CD4-positive, alpha-beta T cell treated with Interferon gamma for 1 hour (primary cell): ENCODE data around the gene SCAP.
"Not testable (repeated sequence)": the region's sequence is repeated elsewhere in the genome, so short reads cannot be mapped to it uniquely, and the experiment has no call there.

ENCODE experiments used
- DNase-seq: peaks from one replicate; pipeline ENCODE4 v3.0.0-alpha.2; 2020

SCAP gene

GRCh38 chr3:47475570-47476329 is at the start of gene SCAP:
TSS of gene SCAP (minus strand) at chr3:47475941. CDS start at chr3:47442993, 32,948 bp downstream.
- peak; percentile 94 for DNase-seq

DNA sequence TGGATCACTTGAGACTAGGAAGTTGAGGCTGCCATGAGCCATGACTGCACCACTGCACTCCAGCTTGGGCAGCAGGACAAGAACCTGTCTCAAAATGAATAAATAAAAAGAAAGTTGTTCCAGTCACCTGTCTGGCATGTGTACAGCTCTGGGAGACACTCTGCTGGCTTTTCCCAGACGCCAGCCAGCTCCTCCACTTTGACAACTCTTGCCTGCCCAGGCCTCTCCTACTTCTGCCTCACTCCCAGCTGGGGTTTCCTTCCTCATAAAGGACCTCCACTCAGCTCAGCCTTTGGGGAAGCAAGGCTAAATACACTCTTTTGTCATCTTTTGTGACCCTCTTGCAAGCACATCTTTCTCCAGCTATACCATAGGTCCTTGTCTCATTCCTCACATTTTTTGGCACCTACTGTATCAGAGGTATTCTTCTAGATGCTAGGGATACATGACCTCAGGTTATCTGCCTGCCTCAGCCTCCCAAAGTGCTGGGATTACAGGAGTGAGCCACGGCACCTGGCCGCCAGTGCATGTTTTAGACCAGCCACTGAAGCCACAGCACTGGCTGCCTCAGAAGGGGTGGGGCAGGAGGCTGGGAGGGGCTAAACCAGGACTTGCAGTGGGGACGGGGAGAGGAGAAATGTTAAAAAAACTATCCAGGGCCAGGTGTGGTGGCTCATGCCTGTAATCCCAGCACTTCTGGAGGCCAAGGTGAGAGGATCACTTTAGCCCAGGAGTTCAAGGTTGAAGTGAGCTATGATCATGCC is 47.8 kb upstream of the SCAP start:
- DNase-seq: no peak

GRCh38 chr3:47522082-47522987 is 46.6 kb upstream of the SCAP start:
- peak; percentile 76 for DNase-seq

- DNase-seq: no peak
These were observed 45.0 kb upstream of the SCAP start for GRCh38 chr3:47520756-47521155.

DNA sequence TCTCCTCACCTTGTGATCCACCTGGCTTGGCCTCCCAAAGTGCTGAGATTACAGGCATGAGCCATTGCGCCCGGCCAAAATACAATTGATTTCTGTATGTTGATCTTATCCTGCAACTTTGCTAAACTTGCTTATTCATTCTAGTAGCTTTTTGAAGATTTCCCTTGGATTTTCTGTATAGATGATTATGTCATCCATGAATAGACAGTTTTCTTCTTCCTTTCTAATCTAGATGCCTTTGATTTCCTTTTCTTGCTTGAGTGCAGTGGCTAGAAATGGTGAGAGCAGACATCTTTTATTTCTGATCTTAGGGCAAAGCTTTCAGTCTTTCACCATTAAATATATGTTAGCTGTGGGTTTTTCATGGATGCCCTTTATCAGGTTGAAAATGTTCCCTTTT is 42.2 kb upstream of the SCAP start:
- DNase-seq: no peak

- no peak for DNase-seq
These were observed 40.2 kb upstream of the SCAP start for GRCh38 chr3:47515864-47516319.

GRCh38 chr3:47515100-47515499 is 39.4 kb upstream of the SCAP start:
- no peak for DNase-seq

DNA sequence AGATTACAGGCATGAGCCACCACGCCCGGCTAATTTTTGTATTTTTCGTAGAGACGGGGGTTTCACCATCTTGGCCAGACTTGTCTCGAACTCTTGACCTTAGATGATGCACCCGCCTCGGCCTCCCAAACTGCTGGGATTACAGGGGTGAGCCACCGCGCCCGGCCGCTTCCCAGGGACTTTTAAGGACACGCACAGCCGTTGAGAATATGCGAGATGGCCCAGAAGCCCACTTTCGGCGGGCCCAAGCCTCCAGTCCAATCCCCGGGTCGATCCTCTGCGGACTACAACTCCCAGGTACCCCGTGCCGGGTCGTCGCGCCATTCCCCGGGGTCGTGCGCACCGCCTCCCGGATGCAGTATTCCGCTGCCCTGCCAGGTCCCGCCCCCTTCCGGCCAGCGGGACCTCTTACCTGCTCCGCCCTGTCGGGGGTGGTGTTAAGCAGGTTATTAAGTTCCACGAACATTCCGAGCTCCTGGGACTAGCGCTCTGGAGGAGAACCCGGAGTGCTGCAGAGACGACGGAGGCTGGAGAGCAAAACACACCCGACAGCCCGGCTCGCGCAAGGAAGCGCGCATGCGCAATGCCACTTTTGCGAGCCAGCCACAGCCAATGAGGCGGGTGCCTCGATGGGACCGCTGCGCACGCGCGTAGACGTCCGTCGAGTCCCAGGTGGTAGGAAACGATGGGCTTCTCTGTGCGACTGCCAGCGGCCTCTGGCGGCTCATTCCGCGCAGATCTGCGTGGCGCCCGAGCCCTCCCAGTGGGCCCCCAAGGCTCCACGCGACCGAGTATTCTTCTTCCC is 37.6 kb upstream of the SCAP start, which contains the start of gene ELP6:
Gene ELP6, minus strand, starts transcription at position 588 of the 805 bp plus-strand sequence. Its CDS starts 122 bp downstream, at position 466.
- peak; percentile 98 for DNase-seq

DNA sequence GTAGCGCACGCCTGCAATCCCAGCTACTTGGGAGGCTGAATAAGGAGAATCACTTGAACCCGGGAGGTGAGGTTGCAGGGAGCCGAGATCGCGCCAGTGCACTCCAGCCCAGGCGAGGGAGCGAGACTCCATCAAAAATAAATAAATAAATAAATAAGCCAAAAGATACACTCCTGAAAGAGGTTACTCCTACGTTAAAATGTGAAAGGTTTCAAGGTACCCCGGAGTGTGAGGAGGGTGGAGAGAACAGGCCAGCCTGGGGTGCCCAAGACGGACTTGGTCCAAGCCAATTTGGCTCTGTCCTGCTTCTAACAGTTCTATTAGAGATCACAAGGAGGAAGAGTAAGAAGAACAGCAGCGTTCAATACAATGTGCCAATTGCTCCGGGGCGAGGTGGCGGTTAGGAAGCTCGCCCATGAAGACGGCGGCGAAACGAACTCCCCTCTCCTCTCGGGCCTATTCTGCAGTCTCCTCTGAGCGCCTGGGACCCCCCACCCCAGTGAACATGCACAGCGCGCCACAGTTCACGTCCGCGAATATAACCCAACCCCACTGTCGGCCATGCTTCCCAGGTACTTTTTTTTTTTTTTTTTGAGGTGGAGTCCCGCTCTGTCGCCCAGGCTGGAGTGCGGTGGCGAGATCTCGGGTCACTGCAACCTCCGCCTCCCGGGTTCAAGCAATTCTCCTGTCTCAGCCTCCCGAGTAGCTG is 36.8 kb upstream of the SCAP start:
- DNase-seq: no peak

DNA sequence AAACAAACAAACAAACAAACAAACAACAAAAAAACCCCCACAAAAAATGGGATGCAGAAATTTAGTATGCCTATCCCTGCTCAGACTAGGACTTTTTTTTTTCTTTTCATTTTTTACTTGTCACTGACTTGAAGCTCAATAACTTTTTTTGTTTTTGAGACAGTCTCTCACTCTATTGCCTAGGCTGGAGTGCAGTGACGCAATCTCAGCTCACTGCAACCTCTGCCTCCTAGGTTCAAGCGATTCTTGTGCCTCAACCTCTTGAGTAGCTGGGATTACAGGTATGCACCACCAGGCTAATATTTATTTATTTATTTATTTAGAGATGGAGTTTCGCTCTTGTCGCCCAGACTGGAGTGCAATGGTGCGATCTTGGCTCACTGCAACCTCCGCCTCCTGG is 29.5 kb upstream of the SCAP start:
- not testable (repeated sequence) for DNase-seq

DNA sequence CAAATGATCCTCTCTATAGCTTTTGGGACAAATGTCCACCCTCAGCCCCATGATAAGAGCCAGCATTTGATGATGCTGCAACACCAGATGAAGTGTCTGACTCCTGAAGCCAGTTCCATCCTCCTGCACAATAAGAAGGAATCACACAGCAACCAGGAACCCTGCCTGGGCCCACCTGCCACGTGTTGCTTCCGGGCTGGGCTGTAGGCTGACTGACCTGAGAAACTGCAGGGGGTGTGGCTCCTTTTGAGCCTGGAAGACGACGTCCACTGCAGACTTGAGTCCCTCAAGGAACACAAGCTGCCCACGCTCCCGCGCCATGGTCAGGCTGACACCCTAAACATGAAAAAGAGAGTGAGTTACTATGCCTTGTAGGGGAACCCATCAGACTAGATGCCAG is 28.4 kb upstream of the SCAP start:
- no peak for DNase-seq

DNA sequence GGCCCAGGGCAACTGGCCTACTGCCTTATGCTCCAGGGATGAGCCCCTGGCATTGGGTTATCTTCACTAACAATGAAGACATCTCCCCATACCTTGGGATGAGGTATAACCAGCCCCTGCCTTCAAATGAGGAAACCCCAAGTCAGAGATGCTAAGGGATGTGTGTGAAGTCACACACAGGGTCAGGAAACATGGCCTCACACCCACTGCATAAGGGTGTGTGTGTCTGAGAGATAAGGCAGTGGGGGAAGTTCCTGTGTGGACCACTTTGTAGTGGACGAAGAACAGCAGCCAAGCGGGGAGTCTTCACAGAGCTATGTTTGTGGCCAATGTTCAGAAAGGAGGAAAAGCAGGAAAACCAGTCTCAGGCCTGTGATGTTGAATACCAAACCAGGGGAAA is 27.3 kb upstream of the SCAP start:
- no peak for DNase-seq

DNA sequence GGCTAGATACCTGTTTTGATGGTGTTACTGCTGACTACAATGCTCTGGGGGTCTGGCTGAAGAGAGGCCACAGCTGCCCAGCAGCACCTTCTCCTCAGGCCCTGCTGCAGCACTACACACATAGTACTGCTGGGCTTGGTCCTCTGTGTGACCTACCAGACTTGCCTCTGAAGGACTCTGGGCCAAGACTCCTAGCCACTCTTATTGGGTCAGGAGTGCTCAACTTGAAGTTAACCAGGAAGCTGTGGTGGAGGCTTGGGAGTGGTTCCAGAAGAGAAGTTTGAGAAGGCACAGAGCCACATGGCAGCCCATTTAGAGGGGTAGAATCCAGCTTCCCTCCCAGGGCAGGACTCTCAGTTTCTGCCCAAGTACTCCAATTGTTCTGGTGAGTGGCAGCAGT is 21.2 kb upstream of the SCAP start:
- DNase-seq: no peak

- no peak for DNase-seq
These were observed 20.1 kb upstream of the SCAP start for GRCh38 chr3:47495886-47496285.

- DNase-seq: no peak
These were observed 19.4 kb upstream of the SCAP start for GRCh38 chr3:47495111-47495510.

- no peak for DNase-seq
These were observed 16.0 kb upstream of the SCAP start for GRCh38 chr3:47491777-47492176.

DNA sequence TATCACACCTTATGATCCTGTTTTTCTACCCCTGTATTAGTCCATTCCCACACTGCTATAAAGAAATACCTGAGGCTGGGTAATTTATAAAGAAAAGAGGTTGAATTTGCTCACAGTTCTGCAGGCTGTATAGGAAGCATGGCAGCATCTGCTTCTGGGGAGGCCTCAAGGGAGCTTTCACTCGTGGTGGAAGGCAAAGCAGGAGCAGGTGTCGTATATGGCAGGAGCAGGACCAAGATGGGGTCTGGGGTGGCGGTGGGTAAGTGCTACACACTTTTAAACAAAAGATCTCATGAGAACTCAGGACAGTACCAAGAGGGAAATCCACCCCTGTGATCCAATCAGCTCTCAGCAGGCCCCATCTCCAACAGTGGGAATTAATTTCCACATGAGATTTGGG is 15.4 kb upstream of the SCAP start:
- DNase-seq: no peak

GRCh38 chr3:47487265-47487664 is 11.5 kb upstream of the SCAP start:
- DNase-seq: no peak

DNA sequence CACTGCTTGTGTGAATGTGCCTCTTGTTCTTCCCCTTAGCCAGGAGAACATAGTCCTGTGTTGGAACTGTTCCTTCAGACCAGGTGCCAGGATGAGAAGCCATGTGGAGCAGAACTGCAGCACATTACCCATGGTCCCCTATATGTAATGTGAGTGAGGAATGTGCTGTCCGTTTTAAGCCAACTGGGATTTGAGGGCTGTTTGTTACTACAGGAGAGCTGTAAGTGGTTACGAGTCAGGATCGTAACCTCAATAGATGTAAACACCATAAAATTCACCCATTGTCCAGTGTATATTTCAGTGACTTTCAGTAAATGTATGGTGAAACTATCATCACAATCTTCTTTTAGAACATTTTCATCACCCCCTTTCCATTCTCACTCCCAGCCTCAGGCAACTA is 10.1 kb upstream of the SCAP start:
- DNase-seq: no peak

DNA sequence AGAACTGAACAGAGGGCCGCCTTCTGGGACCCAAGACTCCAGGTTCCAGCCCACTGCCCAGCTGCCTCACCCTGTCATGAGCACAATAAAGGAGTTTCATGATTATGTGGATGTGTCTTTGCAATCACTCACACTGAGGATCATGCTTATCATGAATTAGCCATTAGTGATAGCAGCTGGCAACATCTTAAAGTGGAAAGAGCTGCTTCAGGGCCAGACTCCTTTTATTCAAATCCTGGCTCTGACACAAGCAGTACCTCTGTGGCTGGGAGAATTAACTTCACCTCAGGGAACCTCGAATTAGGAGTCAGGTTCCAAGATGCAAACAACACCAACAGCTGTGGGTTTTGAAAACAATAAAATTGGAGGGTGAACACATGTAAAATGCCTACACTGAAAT is 6.6 kb upstream of the SCAP start:
- no peak for DNase-seq

DNA sequence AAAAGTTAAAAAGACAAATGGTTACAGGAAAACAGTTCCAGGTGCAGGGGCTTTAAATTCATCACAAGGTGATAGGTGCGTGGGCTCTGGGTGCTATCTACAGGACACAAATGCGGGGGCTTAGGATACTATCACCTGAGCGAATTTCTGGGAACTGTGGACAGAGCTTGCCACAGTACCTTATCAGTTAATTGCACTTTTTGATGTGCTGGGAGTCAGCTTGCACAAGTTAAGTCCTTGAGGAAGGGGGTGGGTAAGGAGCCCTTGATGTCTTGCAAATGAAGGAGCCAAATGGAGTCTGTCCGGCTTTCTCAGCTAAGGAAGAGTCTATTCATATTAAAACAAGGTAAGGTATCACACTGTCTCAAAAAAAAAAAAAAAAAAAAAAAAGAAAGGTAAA is 6.0 kb upstream of the SCAP start:
- DNase-seq: not testable (repeated sequence)

GRCh38 chr3:47480267-47480666 is 4.5 kb upstream of the SCAP start:
- DNase-seq: not testable (repeated sequence)
